Cortex of kidney (tissue), 1 donor: ENCODE data around the gene RGS16.

ENCODE experiments used
- DNase-seq: peaks from one replicate; lab custom pipeline; 2025; lab: John Stamatoyannopoulos, UW

RGS16 gene

DNA sequence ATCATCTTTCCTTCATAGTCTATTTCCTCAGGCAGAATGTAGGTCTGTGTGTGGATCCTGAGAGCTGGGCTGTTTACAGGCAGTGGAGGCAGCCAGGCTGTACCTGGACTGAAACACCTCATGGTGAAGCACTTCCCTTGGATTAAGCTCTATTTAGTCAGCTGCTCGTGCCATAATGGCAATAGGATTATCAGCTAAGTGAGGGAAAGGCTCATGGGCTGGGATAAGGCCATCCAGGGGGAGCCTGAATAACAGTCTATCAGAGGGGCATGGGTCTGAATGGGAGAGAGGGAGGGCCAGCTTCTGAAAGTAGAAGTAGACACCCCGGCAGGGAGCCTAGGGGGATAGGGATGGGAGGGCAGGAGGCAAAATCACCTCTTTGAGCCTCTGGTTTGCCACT is 23.5 kb downstream of the RGS16 start:
- DNase-seq: no peak

DNA sequence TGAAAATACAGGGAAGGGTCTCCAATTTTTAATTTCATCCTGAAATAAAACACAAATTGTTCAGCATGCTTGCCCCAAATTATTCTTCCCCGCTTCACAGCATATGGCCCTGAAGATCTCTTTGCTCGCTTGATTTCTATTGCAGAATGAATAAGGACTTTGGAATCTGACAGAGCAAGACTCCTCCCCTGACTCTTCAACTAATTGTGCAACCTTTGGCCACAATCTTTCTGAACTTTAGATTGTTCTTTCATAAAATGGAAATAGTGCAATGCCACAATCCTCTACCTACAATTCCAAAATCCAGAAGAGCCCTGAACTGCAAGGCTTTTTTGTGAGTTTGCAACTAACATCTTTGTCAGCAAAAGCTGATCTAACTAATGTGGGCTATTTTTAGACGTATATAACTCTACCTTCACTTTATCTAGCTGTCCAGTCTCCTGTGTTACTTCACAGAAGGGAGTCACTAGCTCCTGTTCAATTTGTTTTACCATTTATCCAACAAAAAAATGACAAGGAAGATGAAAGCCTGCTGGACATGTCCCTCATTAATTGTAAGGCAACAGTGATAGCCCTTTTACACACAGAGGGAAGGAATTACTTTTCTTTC is 28.5 kb downstream of the RGS16 start:
- no peak for DNase-seq

DNA sequence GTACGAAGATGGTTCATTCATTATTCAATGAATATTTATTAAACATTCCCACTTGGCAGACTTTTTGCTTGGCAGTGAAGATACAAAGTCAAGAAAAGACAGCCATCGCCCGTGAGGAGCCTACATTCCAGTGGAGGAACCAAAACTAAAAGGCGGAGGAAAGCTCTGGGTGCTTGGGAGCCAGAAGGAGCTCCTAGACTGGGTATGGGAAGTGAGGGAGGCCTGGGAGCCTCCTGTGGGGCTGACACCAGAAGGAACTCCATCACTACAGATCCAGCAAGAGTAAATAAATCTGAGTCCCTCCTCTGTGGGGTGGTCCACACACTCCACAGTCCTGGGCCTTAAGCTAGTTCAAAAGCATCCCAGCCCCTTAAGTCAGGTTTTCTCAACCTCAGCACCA is 30.0 kb downstream of the RGS16 start:
- DNase-seq: no peak

DNA sequence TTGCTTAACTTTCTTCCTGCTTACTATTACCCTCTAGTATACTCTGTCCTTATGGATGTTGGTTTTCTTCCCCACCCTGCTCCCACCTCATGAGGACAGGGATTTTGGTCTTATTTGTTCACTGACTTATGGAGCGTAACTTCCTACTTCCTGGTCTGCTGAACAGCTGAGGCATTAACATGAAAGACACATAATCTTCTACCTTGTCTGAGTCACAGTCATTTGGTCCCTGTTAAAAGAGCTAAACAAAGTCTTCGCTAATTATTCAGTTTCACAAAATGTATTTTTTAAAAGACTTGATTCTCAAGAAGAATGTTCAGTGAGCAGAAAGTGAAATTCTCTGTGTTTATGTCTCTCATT is 33.6 kb downstream of the RGS16 start:
- no peak for DNase-seq

DNA sequence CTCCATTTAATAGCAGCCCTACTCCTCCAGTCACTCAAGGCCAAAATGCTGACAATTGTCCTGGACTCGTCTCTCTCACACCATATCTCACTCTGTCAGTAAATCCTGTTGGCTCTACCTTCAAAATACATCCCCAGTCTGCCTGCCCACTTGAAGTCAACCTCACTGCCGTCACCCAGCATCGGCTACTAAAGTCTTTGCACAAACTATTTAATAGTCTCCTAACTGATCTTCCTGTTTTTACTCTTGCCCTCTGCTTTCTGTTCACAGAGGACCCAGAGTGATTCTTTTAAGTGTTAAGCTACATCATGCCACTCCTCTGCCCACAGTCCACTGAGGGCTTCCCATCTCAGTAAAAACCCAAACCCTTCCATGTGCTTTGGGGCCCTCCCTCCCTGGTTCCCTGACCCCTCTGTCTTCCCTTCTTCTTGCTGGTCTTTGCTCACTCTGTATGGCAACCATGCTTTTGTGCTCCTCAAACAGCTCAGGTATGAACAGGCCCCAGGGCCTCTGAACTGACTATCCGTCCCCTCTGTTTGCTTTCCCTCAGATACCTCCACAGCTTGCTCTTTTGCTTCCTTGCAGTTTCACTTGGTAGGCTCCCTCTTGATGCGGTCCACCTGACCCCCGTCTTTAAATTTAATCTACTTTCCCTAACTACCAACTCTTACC is 34.1 kb downstream of the RGS16 start:
- no peak for DNase-seq

DNA sequence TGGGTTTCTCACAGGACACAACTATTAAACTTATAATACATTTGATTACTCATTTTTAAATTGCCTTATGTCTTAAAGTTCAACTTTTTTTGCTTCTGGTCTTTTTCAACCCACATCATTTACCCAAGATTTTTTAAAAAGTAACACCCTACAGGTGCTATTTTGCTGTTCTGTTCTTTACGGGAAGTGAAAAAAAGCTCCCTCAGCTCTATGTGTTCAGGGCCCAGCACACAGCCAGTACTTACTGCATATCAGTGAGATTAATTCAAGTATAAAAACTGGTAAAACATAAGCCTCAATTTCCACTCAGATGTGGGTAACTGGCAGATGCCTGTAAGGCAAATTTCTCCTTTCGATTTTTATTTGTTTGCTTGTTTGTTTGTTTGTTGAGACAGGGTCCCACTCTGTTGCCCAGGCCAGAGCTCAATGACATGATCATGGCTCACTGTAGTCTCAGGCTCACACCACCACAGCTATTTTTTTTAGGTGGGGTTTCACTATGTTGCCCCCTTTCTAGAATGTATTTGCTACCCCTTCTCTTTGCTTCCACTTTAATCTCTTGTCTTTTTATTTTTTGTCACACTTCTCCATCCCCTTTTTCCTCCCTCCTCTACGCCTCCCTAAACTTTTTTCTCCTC is 35.4 kb downstream of the RGS16 start:
- DNase-seq: no peak

DNA sequence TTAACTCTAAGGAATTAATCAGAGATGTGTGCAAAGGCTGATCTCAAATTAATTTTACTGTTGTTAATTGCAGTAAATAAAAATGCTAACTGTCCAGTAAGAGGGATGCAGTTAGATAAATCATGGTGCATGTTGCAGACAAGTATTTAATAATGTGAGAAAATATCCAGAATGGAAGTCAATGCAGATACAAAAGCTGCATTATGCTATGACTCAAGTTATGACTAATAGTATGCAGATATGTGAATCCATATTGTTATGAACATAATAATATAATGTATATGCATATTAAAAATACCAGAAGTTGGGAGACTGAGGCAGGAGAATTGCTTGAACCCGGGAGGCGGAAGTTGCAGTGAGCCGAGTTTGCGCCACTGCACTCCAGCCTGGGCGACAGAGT is 36.6 kb downstream of the RGS16 start:
- no peak for DNase-seq

DNA sequence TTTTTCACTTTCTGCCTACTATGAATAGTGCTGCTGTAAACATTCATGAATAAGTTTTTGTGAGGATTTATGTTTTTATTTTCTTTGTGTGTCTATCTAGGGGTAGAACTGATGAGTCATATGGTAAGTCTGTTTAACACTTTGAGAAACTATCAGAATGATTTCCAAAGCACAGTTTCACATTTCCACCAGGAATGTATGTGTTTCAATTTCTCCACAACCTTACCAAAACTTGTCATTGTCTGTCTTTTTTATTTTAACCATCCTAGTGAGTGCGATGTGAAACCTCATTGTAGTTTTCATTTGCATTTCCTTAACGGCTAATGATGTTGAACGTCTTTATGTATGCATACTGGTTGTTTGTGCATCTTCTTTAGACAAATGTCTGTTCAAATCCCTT is 38.7 kb downstream of the RGS16 start:
- DNase-seq: no peak

DNA sequence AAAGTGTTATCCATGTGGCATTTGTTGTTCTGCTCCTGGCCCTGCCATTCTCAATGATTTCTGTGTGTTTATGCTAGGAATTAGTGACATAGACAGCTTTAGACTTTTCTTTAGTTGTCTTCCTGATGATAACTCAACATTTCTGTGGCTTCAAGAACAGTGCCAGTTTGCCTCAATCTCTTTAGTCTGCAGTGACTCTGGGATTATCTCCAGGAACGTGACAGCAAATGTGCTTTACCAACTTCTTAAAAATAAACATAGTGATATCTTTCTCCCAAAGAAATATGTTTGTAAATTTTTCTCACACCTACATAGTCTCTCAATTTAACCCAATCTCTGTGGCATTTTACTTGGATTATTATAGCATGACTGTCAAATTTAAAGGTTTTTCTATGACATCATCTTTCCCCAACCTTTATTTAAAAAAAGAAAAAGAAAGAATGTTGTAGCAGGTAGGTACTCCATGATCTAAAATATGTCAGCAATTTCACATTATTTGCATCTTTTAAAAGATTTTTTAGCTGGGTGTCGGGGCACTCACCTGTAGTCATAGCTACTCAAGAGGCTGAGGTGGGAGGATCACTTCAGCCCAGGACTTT is 39.7 kb downstream of the RGS16 start:
- DNase-seq: no peak

DNA sequence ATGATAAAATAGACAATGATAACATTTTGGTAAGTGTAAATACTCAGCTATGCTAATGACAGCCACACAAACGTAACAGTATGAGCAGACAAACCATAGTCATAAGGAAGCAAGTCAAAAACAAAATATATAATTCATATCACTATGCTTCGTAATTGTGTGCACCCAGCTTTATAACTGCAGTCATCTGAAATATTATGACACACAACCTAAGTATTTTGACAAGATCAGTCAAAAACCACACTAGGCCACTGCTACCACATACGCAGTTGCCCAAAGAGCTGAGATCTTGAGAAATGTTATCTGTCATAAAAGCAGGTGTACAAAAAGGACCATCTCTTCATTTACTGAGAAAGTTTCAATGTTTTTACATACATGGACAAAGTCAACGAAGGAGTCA is 41.1 kb downstream of the RGS16 start:
- no peak for DNase-seq

DNA sequence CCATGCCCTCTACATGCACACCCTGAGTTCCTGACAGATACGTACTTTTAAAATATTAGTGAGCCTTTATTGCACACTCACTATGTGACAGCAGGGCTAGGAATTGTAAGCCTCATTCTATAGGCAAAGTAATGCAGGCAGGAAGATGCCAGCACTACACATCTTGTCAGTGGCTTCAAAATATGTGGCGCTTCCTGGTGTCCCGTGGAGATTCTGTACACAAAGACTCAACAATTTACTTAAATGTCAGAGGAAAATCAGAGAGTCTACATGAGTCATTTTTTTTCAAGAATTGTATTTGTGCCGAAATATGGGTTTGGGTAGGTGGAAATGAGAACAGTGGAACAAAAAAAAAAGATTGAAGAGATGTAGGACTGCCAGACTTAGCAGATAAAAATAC is 42.7 kb downstream of the RGS16 start:
- DNase-seq: no peak

DNA sequence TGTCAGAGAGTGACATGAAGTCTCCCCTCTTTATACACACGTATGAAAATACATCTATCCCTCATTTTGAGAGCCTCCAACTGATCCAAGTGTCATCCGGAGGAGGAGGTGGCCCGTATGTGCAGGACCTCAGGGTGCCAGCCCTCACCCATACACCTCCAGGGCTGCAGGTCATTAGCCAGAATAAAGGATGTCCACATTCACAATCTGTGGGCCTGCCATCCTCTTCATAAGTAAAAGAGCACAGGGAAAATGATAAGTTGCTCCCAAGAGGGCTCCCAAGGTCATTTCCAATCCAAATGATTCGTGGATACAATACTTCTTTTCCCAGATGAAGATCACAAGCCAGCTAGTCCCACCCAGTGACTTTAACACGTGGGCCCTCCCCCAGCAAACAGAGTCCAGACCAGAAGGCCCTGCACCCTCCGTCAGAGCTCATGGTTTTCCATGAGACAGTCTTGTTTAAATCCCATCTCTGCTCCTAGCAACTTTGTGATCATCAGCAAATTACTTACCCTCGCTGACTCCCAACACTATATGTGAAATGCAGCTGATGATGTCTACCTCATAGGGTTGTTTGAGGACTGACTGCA is 43.7 kb downstream of the RGS16 start:
- no peak for DNase-seq

DNA sequence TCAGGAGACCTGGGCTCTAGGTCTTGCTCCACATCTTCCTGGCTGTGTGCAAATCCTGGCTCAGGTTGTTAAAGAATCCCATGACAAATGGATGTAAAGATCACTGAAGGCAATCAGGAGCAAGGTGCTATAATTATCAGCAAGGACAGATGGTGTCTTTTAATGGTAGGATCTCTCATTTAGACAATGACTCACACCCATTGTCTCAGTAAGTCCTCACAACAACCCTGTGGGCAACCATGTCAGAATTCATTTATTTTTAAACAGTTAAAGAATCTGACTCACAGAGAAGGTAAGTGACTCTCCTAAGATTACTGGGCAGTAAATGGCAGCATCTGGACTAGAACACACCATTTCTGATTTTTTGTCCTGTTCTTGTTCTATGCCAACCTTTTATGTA is 47.9 kb downstream of the RGS16 start:
- DNase-seq: no peak

DNA sequence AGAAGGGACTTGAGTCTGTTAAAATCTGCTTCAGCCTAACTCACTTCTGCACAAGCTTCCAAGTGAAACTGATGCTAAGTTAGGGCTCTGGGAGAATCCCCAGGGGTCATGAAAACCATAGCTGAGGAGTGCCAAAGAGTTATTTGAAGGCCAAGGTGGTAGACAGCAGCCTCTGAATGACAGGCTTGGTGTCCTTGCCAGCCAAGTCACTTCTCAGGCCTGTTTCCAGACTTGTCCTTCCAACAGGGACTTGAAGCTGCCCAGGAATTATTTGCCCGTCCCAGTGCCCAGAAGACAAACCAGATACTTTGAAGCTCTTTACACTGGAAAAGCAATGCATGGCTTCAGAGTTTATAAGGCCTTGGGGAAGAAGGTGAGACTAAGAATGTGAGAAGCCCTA is 48.7 kb downstream of the RGS16 start:
- no peak for DNase-seq

DNA sequence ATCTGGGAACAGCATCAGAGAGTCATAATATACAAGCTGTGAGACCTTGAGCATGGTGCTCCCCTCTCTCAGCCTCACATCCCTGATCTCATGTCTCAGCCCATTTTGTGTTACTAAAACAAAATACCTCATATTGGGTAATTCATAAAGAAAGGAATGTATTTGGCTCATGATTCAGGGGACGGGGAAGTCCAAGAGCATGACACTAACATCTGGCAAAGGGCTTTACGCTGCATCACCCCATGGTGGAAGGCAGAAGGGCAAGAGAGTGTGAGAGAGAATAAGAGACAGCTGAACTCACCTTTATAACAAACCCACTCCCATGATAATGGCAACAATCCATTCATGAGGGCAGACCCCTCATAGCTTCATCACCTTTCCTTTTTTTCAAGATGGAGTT is 51.7 kb downstream of the RGS16 start:
- DNase-seq: no peak

DNA sequence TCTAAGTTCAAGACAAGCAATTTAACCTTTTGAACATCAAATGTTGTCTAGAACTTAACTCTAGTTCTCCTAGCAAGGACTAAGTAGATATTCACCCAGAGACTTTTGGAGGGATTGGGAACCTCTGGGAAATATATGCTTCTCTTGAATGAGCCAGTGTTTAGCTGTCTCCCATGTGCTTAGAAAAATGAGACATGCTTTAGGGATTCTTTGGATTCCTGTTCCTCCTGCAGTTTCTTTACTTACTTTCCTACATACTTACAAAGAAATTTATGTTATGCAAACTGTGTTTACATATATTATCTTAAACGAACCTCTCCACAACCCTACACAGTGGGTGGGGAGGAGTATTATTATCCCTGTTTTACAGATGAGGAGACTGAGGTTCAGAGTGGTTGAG is 54.4 kb downstream of the RGS16 start:
- DNase-seq: no peak

DNA sequence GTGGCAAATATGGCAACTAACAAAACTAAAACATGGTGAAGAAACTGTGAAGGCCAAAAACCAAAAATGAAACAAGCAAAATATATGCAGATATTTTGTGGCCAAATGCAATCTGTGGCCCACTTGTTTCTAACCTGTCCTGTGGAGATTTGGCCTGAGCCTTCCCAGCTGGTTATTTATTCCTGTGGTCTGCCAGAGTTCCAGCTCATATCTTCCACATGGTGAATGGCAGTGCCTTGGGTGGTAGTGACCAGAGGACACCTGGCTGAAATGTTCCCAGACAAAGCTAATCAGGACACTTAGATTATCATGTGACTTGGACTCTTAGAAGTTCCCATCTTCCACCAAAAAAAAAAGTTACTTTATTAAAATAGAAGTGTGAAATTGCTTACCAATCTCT is 54.8 kb downstream of the RGS16 start:
- DNase-seq: no peak
